RWPE2 (cell line): ENCODE results near the gene BRD4.
A peak's percentile ranks its signal among the peaks of the same experiment; 100 is the strongest.

Experiments
- ATAC-seq: fragments of 200-7000 bp; cut with Tn5 transposase; 3 replicates; pipeline ENCODE4 v1.9.1; 2021; ENCODE audit warnings: low read depth
- DNase-seq: peaks from one replicate; pipeline ENCODE4 v3.0.0-alpha.2; 2020; ENCODE audit warnings: low spot score
- H3K27ac ChIP-seq: fragments of 450-650 bp; 2 replicates; pipeline ENCODE4 v1.5.1; 2017; ENCODE audit warnings: mild to moderate bottlenecking; ENCODE audit not compliant: poor library complexity, severe bottlenecking
- H3K27me3 ChIP-seq: fragments of 250-450 bp; sonication (Bioruptor Pico); 2 replicates; pipeline ENCODE4 v1.5.1; 2021; ENCODE audit warnings: mild to moderate bottlenecking, moderate library complexity; ENCODE audit not compliant: insufficient read depth, poor library complexity, severe bottlenecking
- H3K36me3 ChIP-seq: fragments of 250-450 bp; sonication (Bioruptor Pico); 2 replicates; pipeline ENCODE4 v1.5.1; 2020; ENCODE audit warnings: low read depth, mild to moderate bottlenecking, moderate library complexity
- H3K4me1 ChIP-seq: fragments of 250-450 bp; sonication (Bioruptor Pico); 2 replicates; pipeline ENCODE4 v1.5.1; 2021; ENCODE audit warnings: mild to moderate bottlenecking, moderate library complexity; ENCODE audit not compliant: insufficient read depth, poor library complexity, severe bottlenecking
- H3K4me3 ChIP-seq: fragments of 250-450 bp; sonication (Bioruptor Pico); 2 replicates; pipeline ENCODE4 v1.5.1; 2021; ENCODE audit warnings: mild to moderate bottlenecking, moderate library complexity; ENCODE audit not compliant: severe bottlenecking
- H3K9me3 ChIP-seq: fragments of 250-450 bp; sonication (Bioruptor Pico); 2 replicates; pipeline ENCODE4 v1.5.1; 2021; ENCODE audit warnings: mild to moderate bottlenecking, moderate library complexity; ENCODE audit not compliant: severe bottlenecking
- TF ChIP-seq, protein P1 (sequence below): fragments of 450-650 bp; IDR thresholded peaks from one replicate; pipeline ENCODE4 v1.5.1; 2017; ENCODE audit warnings: mild to moderate bottlenecking, moderate library complexity; ENCODE audit not compliant: poor library complexity, severe bottlenecking

BRD4 gene

DNA sequence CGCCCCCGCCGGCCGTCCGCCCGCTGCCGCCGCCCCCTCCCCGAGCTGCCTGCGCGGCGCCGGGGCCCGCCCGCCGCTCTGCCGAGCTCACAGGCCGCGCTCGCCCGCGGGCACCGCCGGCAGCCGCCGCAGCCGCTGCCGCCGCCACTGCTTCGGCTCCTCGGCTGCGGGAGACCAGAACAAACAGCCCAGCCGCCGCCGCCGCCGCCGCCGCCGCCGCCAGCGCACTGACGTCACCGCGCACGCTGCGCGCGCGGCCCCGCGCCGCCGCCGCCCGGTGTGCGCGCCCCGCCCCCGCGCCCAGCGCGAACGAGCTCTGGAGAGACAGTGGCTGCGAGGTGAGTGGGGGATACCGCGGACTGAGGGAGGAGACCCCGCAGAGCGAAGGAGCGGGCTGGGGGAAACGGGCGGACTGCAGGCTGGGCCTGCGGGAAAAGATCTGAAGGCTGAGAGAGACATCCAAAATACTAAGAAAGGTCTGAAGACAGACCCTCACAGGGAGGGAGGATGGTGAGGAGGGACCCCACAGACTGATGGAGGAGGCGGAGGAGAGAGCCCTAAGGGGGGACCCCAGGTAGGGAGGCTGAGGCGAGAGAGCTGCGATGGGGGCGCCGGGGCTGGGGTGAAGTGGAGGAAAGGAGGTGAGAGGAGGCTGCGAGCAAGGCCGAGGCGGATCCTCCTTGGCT, at the start of gene BRD4:
TSS of gene BRD4 (minus strand) at position 229 of the 686 bp plus-strand sequence. CDS start 59,440 bp downstream, outside the sequence.
- H3K4me1 ChIP-seq, result peaks cover 11% of the 10 kb centered on the region
- peak within 1 kb of the TSS; percentile 93 for H3K27ac ChIP-seq
- H3K4me3 ChIP-seq, result peak within 1 kb of the TSS; percentile 78
- TF ChIP-seq, protein P1, sequence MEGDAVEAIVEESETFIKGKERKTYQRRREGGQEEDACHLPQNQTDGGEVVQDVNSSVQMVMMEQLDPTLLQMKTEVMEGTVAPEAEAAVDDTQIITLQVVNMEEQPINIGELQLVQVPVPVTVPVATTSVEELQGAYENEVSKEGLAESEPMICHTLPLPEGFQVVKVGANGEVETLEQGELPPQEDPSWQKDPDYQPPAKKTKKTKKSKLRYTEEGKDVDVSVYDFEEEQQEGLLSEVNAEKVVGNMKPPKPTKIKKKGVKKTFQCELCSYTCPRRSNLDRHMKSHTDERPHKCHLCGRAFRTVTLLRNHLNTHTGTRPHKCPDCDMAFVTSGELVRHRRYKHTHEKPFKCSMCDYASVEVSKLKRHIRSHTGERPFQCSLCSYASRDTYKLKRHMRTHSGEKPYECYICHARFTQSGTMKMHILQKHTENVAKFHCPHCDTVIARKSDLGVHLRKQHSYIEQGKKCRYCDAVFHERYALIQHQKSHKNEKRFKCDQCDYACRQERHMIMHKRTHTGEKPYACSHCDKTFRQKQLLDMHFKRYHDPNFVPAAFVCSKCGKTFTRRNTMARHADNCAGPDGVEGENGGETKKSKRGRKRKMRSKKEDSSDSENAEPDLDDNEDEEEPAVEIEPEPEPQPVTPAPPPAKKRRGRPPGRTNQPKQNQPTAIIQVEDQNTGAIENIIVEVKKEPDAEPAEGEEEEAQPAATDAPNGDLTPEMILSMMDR, result no peak
- DNase-seq (peak; percentile 55), ATAC-seq (no peak; the same call in 2 of the 3 replicates)
- no peaks in the 10 kb centered on the region for H3K27me3 ChIP-seq
- peaks cover 40% of the 10 kb centered on the region for H3K36me3 ChIP-seq
- no peaks in the 10 kb centered on the region for H3K9me3 ChIP-seq

DNA sequence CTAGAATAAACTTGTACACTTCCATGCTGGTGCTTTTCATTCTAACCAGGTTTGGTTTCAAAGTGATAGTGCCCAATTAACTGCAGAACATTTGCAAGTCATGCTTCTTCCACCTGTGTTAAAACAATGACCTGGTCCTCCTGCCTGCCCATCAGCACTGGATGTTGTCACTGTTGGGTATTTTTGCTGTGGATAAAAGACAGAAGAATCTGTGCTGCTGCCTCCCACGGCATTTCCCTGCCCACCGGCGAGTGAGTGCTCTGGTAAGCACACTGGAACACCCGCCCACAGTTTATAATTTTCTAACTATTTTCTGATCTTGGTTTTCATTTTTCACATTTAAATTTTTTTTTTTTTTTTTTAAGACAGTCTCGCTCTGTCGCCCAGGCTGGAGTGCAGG, 49.5 kb upstream of the BRD4 start:
- Histone ChIP-seq H3K36me3 (peaks cover 9% of the 10 kb centered on the region), H3K4me1 (peaks cover 4% of the 10 kb centered on the region), H3K27ac (no peak overlapping the region), H3K27me3 (no peaks in the 10 kb centered on the region), H3K4me3 (no peak overlapping the region), H3K9me3 (no peaks in the 10 kb centered on the region)
- ATAC-seq, result no peak
- no peak for DNase-seq
- TF ChIP-seq, protein P1, result no peak

DNA sequence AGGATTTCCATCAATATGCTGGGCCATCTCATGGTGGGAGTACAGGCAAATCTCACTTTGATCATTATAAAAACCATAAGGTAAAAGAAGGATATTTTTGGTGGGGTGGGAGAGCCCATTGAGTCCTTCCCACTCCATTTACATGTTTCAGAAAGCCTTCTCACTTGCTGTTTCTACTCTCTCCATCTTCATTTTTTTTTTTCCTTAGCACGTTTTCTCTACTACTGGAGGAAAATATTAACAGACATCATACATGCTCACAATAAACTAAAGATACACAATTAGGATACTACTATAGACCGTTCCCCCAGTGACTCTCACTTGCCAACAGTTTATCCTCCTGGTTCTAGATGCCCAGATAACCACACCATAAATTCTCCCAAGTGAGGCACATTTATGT, 49.1 kb upstream of the BRD4 start:
- no peak overlapping the region for H3K4me3 ChIP-seq
- ATAC-seq (no peak), DNase-seq (no peak)
- peak overlapping the region; percentile 85 for H3K27ac ChIP-seq
- no peaks in the 10 kb centered on the region for H3K27me3 ChIP-seq
- H3K36me3 ChIP-seq, result peaks cover 12% of the 10 kb centered on the region
- no peaks in the 10 kb centered on the region for H3K9me3 ChIP-seq
- H3K4me1 ChIP-seq, result peaks cover 7% of the 10 kb centered on the region
- TF ChIP-seq, protein P1, result no peak

DNA sequence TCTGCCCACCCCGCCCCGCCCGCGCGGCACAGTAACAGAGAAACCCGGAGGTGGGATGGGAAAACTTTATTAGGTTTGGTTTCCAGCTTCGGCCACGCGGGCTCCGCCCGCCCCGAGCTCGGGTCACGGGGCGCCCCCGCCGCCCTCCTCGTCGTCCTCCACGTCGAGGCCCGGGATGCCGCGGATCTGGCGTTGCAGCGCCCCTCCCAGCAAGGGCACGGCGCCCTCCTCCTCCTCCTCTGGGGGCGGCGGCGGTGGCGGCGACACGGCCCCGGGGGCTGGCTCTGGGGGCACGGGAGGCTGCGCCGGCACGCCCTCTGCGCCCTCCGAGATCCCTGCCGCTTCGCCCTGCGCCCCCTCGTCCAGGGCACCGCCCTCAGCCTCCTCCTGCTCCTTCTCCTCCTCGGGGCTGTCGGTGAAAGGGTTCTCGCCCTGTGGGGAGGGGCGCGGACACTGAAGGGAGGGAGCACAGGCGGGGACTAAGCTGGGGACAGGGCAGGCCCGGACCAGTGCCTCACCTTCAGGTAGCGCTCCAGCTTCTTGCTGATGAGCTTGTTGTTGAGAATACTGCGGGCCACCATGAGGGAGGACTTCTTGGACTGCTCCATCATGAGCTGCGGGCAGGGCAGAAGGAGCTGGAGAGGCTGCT, 47.8 kb upstream of the BRD4 start:
- Histone ChIP-seq H3K4me1 (peaks cover 7% of the 10 kb centered on the region), H3K9me3 (no peaks in the 10 kb centered on the region), H3K27me3 (no peaks in the 10 kb centered on the region), H3K27ac (peak overlapping the region; percentile 85), H3K4me3 (peak overlapping the region; percentile 72), H3K36me3 (peaks cover 10% of the 10 kb centered on the region; the same call in 1 of the 2 replicates)
- ATAC-seq (peak; percentile 38), DNase-seq (no peak)
- TF ChIP-seq, protein P1, result no peak
